GM12878 (cell line): ENCODE measurements around the gene SPEM2. TPM values are rescaled to one million over a fixed set of nuclear protein-coding genes. Genes with fewer than 3 reads are reported as not detected.
A peak's percentile ranks its signal among the peaks of the same experiment; 100 is the strongest.

Source experiments
- ATAC-seq: fragments of 200-7000 bp; cut with Tn5 transposase; 3 replicates; pipeline ENCODE4 v1.9.1; 2020; ENCODE audit warnings: mild to moderate bottlenecking, moderate library complexity
- BruUV-seq: library from RNA; stranded (reverse); fragments of 400-500 nt; replicated peaks from 2 replicates; lab custom pipeline; 2021; lab: Mats Ljungman, UMichigan
- CTCF ChIA-PET: fragments of 300-600 bp; sonication (Branson Sonifier 250); formaldehyde crosslinking; extraction: SDS; loops from one replicate; lab custom pipeline; 2021; ENCODE audit warnings: inconsistent platforms; lab: Yijun Ruan, JAX
- POLR2A ChIA-PET: fragments of 350-600 bp; formaldehyde crosslinking; extraction: SDS; loops from one replicate; lab custom pipeline; 2021; ENCODE audit warnings: inconsistent platforms; lab: Charles Lee
- RAD21 ChIA-PET: fragments of 300-600 bp; sonication (Branson Sonifier 250); formaldehyde crosslinking; loops from one replicate; lab custom pipeline; 2023; ENCODE audit warnings: antibody characterized with exemption; ENCODE audit not compliant: unreplicated experiment; lab: Charles Lee
- SMC1A ChIA-PET: fragments of 300-600 bp; sonication (Branson Sonifier 250); formaldehyde crosslinking; loops from one replicate; lab custom pipeline; 2023; ENCODE audit not compliant: unreplicated experiment, uncharacterized antibody; lab: Charles Lee
- DNase-seq: peaks from one replicate; pipeline ENCODE4 v3.0.0-alpha.2; 2011; ENCODE audit warnings: low read depth, low spot score
- FAIRE-seq: peaks from 3 replicates; lab custom pipeline; 2011; peaks lifted over from hg19 to GRCh38; lab: Jason Lieb, UNC
- H2AFZ ChIP-seq: 2 replicates; pipeline ENCODE4 v1.6.0; 2011; ENCODE audit warnings: low read depth, low read length, control low read depth; ENCODE audit not compliant: control insufficient read depth
- H3K27ac ChIP-seq: 2 replicates; pipeline ENCODE4 v1.5.1; 2011; ENCODE audit warnings: control low read depth; ENCODE audit not compliant: control insufficient read depth, insufficient read depth
- H3K27me3 ChIP-seq, 2 experiments: replicated peaks in 1 of 2; 2 replicates each; pipeline versions ENCODE4 v1.6.0 to v1.6.1; 2011; ENCODE audit warnings: low read length in 1 of 2; ENCODE audit not compliant: control insufficient read depth in 2 of 2, insufficient read depth in 2 of 2
- H3K36me3 ChIP-seq, 2 experiments: 2 replicates each; pipeline ENCODE4 v1.5.1; 2011; ENCODE audit warnings: low read length in 1 of 2; ENCODE audit not compliant: control insufficient read depth in 2 of 2, insufficient read depth in 2 of 2
- H3K4me1 ChIP-seq: 2 replicates; pipeline ENCODE4 v1.6.1; 2011; ENCODE audit warnings: mild to moderate bottlenecking, low read length, moderate library complexity, mixed read lengths; ENCODE audit not compliant: control insufficient read depth, insufficient read depth
- H3K4me2 ChIP-seq: 2 replicates; pipeline ENCODE4 v1.6.0; 2011; ENCODE audit warnings: control low read depth; ENCODE audit not compliant: control insufficient read depth, insufficient read depth
- H3K4me3 ChIP-seq: fragments of 200-600 bp; sonication (generic); 2 replicates; pipeline ENCODE4 v1.5.1; 2016
- H3K79me2 ChIP-seq: 2 replicates; pipeline ENCODE4 v1.6.0; 2011; ENCODE audit warnings: low read length; ENCODE audit not compliant: control insufficient read depth, insufficient read depth
- H3K9ac ChIP-seq: 2 replicates; pipeline ENCODE4 v1.8.0; 2011; ENCODE audit warnings: low read length, control low read depth, mixed read lengths; ENCODE audit not compliant: control insufficient read depth, insufficient read depth
- H3K9me3 ChIP-seq: replicated peaks from 3 replicates; pipeline ENCODE4 v1.5.1; 2011; ENCODE audit warnings: mild to moderate bottlenecking, low read length; ENCODE audit not compliant: control insufficient read depth, insufficient read depth
- H4K20me1 ChIP-seq: 2 replicates; pipeline ENCODE4 v1.6.0; 2011; ENCODE audit not compliant: control insufficient read depth, insufficient read depth
- ATF3 ChIP-seq: IDR thresholded peaks from 2 replicates; pipeline ENCODE4 v1.6.1; 2011; ENCODE audit warnings: low read depth, mild to moderate bottlenecking, low read length, moderate library complexity, borderline replicate concordance; ENCODE audit errors: extremely low read depth
- BCLAF1 ChIP-seq: fragments of 450-650 bp; IDR thresholded peaks from 2 replicates; pipeline ENCODE4 v1.6.1; 2017; ENCODE audit warnings: antibody characterized with exemption, mild to moderate bottlenecking, moderate library complexity
- BHLHE40 ChIP-seq, 2 experiments: fragments of 450-650 bp in 1 of 2; IDR thresholded peaks; 2 replicates each; pipeline ENCODE4 v1.6.1; 2011 to 2017; ENCODE audit warnings: low read depth in 2 of 2, borderline replicate concordance in 1 of 2, improper control_type of control experiment in 1 of 2, low read length in 1 of 2, mild to moderate bottlenecking in 1 of 2
- CREB1 ChIP-seq: IDR thresholded peaks from 2 replicates; pipeline ENCODE4 v1.6.1; 2012; ENCODE audit warnings: low read depth, mild to moderate bottlenecking, inconsistent platforms
- CREM ChIP-seq: IDR thresholded peaks from 2 replicates; pipeline ENCODE4 v1.6.1; 2014; ENCODE audit warnings: antibody characterized with exemption, low read depth
- GABPA ChIP-seq: IDR thresholded peaks from 2 replicates; pipeline ENCODE4 v1.6.1; 2014; ENCODE audit warnings: antibody characterized with exemption, low read depth, mild to moderate bottlenecking, inconsistent platforms
- LARP7 ChIP-seq: fragments of 450-650 bp; IDR thresholded peaks from 2 replicates; pipeline ENCODE4 v1.6.1; 2017; ENCODE audit warnings: mild to moderate bottlenecking
- MEF2A ChIP-seq: IDR thresholded peaks from 2 replicates; pipeline ENCODE4 v1.6.1; 2011; ENCODE audit warnings: low read depth, mild to moderate bottlenecking, low read length, moderate library complexity; ENCODE audit not compliant: insufficient read depth
- RCOR1 ChIP-seq: conservative IDR thresholded peaks from 2 replicates; pipeline ENCODE4 v1.6.1; 2012; ENCODE audit warnings: low read depth, low read length, improper control_type of control experiment
- RELA ChIP-seq: fragments of 450-650 bp; IDR thresholded peaks from 2 replicates; pipeline ENCODE4 v1.8.0; 2014; ENCODE audit warnings: borderline replicate concordance; ENCODE audit not compliant: partially characterized antibody
- RELB ChIP-seq: fragments of 450-650 bp; IDR thresholded peaks from 2 replicates; pipeline ENCODE4 v1.6.1; 2017; ENCODE audit warnings: low read depth, mild to moderate bottlenecking, moderate library complexity
- SMAD1 ChIP-seq: fragments of 450-650 bp; IDR thresholded peaks from 2 replicates; pipeline ENCODE4 v1.6.1; 2018; ENCODE audit warnings: mild to moderate bottlenecking, low read depth; ENCODE audit not compliant: partially characterized antibody
- SP1 ChIP-seq: IDR thresholded peaks from one replicate; pipeline ENCODE4 v1.6.1; 2011; ENCODE audit warnings: low read depth, low read length
- ZSCAN29 ChIP-seq: fragments of 450-650 bp; IDR thresholded peaks from 2 replicates; pipeline ENCODE4 v1.6.1; 2017; ENCODE audit warnings: mild to moderate bottlenecking, moderate library complexity
- WGBS: methylation state at CpG from one replicate; pipeline ENCODE4 v1.1.6; 2016; ENCODE audit warnings: low lambda C conversion rate; ENCODE audit not compliant: insufficient replicate concordance, insufficient coverage; ENCODE audit errors: missing lambda C conversion rate; 5-methylcytosine and 5-hydroxymethylcytosine counted together
- in situ Hi-C: fragments of 300-500 bp; cut with MboI; formaldehyde crosslinking; loops from 9 replicates; pipeline ENCODE4 v1.14.3; 2018; ENCODE audit warnings: mixed read lengths
- intact Hi-C: fragments of 100-400 bp; cut with micrococcal nuclease; formaldehyde crosslinking; loops from one replicate; pipeline ENCODE4 v1.14.2; 2022; ENCODE audit not compliant: unreplicated experiment
- polyA plus RNA-seq, 11 experiments: library from polyadenylated mRNA; depleted of rRNA in 4 of 11; unstranded in 6 of 11; stranded (reverse) in 5 of 11; fragments of >200 nt; fragmentation: Nextera tagmentation in 4 of 11; fragmentation: Illumina TruSeq in 1 of 11; extraction: Ambion mirVana in 4 of 11; extraction: Trizol in 1 of 11; gene quantifications; 1 replicate in 1 of 11; 2 replicates in 10 of 11; pipeline versions ENCODE4 v1.2.1 to v1.2.3, GENCODE V29; 2011 to 2016; ENCODE audit warnings: inconsistent platforms in 2 of 11, missing spikeins in 2 of 11, low read depth in 1 of 11
- total RNA-seq, 4 experiments: library from RNA; depleted of rRNA in 3 of 4; stranded (reverse); fragments of >200 nt in 3 of 4; fragmentation: Illumina TruSeq in 1 of 4; extraction: Trizol in 1 of 4; gene quantifications; 2 replicates each; pipeline versions ENCODE4 v1.2.1 to v1.2.3, GENCODE V29; 2013 to 2021

Gene SPEM2
- total and polyA plus RNA-seq, 10 of the 15 experiments (the other 5 are each of a cell fraction or from before 2014, with no cell fraction given): not detected

- TF ChIP-seq LARP7 (peak; percentile 56; the same call in 1 of the 2 replicates), RCOR1 (no peak)
- TF ChIP-seq, all 136 proteins: peak for 11
These were observed 14.2 kb downstream of the SPEM2 start, which contains the start of gene FGF11 (continued) for GRCh38 chr17:7439462-7440112.

GRCh38 chr17:7440113-7440833 is 14.9 kb downstream of the SPEM2 start:
- 1% methylated on average over 33 of the region's 46 CpGs for WGBS
- Histone ChIP-seq H3K27me3 (peaks cover 0 to 4% of the 10 kb centered on the region in 2 experiments; a peak in 2 of 4 replicates), H3K4me3 (peak overlapping the region; percentile 97), H3K4me2 (peak overlapping the region; percentile 91), H4K20me1 (no peaks in the 10 kb centered on the region), H2AFZ (peak overlapping the region; percentile 82), H3K9me3 (no peaks in the 10 kb centered on the region), H3K4me1 (peaks cover 33% of the 10 kb centered on the region), H3K79me2 (peaks cover 6% of the 10 kb centered on the region), H3K36me3 (no peaks in the 10 kb centered on the region), H3K27ac (peak overlapping the region; percentile 46; the same call in 1 of the 2 replicates), H3K9ac (peak overlapping the region; percentile 77)
- peak; percentile 68 for FAIRE-seq
- RAD21 ChIA-PET: interaction anchor here (0.7 to 2.5 kb wide), 9 partner anchors 15 to 120 kb away, joined by 3 to 12 read pairs (median 3); partner anchors contain the start of genes SENP3, TMEM95 and ZBTB4
- intact Hi-C loops: no loop called here
- in situ Hi-C loops: no loop called here
- no TSS peak for BruUV-seq
- SMC1A ChIA-PET: interaction anchor here (0.9 to 1.9 kb wide), 8 partner anchors 12 to 119 kb away, joined by 3 to 8 read pairs (median 4); partner anchors contain the start of genes SLC35G6, TNFSF13 and ZBTB4
- POLR2A ChIA-PET: interaction anchor here (0.7 to 8.2 kb wide), 12 partner anchors 8 to 144 kb away, joined by 3 to 63 read pairs (median 4); partner anchors contain the start of genes POLR2A, SENP3, SLC35G6 and TMEM256
- CTCF ChIA-PET: interaction anchor here (0.7 to 2.8 kb wide), 8 partner anchors 14 to 247 kb away, joined by 3 to 20 read pairs (median 3); partner anchors contain the start of genes NEURL4, SAT2, SENP3 and TP53
- ATAC-seq: peak; percentile 9
- DNase-seq: no peak
- TF ChIP-seq ZSCAN29 (no peak), BCLAF1 (peak; percentile 85), SMAD1 (peak; percentile 79), CREB1 (0 out of 2 replicates have a peak, but pooled peaks have one; percentile 7), ATF3 (no peak), BHLHE40 (IDR thresholded peaks at IDR 0.05; ENCODE audit: borderline replicate concordance in 1 of 2, low read depth in 2 of 2, low read length in 1 of 2) (peak; percentile 43 to 87; a peak in 3 of 4 replicates), MEF2A (no peak), CREM (peak; percentile 33), RELA (peak; percentile 4), RELB (peak; percentile 65; the same call in 1 of the 2 replicates), GABPA (no peak), SP1 (no peak)
